ENCODE measurements around the gene NFIC. TPM values are rescaled to one million over a fixed set of nuclear protein-coding genes. Genes with fewer than 3 reads are reported as not detected.
"Not testable (repeated sequence)": the region's sequence is repeated elsewhere in the genome, so short reads cannot be mapped to it uniquely, and the experiment has no call there.

The NFIC gene
- total RNA-seq, 1 donor from 2014 or later = 178 TPM

- intact Hi-C loops (cut with DNase I) = no loop called here
- no peak for DNase-seq (ENCODE audit: low spot score)
- ATAC-seq = no peak
Observed at GRCh38 chr19:3405261-3405653, 38.9 kb downstream of the NFIC start.

GRCh38 chr19:3406571-3407111 is 40.3 kb downstream of the NFIC start:
- intact Hi-C loops (cut with DNase I) = no loop called here
- ATAC-seq (no peak), DNase-seq (ENCODE audit: low spot score) (no peak)

- DNase-seq (ENCODE audit: low spot score) (peak; percentile 73), ATAC-seq (peak; percentile 12)
- intact Hi-C loops (cut with DNase I) = no loop called here
Observed at GRCh38 chr19:3407556-3408516, 41.5 kb downstream of the NFIC start.

GRCh38 chr19:3408996-3409345 is 42.6 kb downstream of the NFIC start:
- ATAC-seq (no peak), DNase-seq (ENCODE audit: low spot score) (no peak)
- intact Hi-C loops (cut with DNase I) = no loop called here

GRCh38 chr19:3409346-3410064 is 43.1 kb downstream of the NFIC start:
- intact Hi-C loops (cut with DNase I) = no loop called here
- DNase-seq (ENCODE audit: low spot score) (peak; percentile 77), ATAC-seq (peak; percentile 5)

GRCh38 chr19:3411636-3412035 is 45.3 kb downstream of the NFIC start:
- ATAC-seq (no peak), DNase-seq (ENCODE audit: low spot score) (no peak)
- intact Hi-C loops (cut with DNase I) = no loop called here

- DNase-seq (ENCODE audit: low spot score) = no peak
- ATAC-seq = no peak
- intact Hi-C loops (cut with DNase I) = no loop called here
Observed at GRCh38 chr19:3412066-3412465, 45.7 kb downstream of the NFIC start.

GRCh38 chr19:3413796-3414327 is 47.5 kb downstream of the NFIC start:
- DNase-seq (ENCODE audit: low spot score) = no peak
- intact Hi-C loops (cut with DNase I) = no loop called here
- no peak for ATAC-seq

GRCh38 chr19:3415695-3416094 is 49.3 kb downstream of the NFIC start:
- DNase-seq (ENCODE audit: low spot score) = no peak
- no peak for ATAC-seq
- intact Hi-C loops (cut with DNase I) = no loop called here

- ATAC-seq = no peak
- no peak for DNase-seq (ENCODE audit: low spot score)
- intact Hi-C loops (cut with DNase I) = no loop called here
Observed at GRCh38 chr19:3420244-3420755, 53.9 kb downstream of the NFIC start.

- ATAC-seq (no peak), DNase-seq (ENCODE audit: low spot score) (no peak)
- intact Hi-C loops (cut with DNase I) = no loop called here
Observed at GRCh38 chr19:3420909-3421619, 54.7 kb downstream of the NFIC start.

- intact Hi-C loops (cut with DNase I); ATAC-seq: not testable (repeated sequence)
Observed at GRCh38 chr19:3421656-3422055, 55.3 kb downstream of the NFIC start.

GRCh38 chr19:3423183-3423829 is 56.9 kb downstream of the NFIC start:
- peak; percentile 25 for ATAC-seq
- no peak for DNase-seq (ENCODE audit: low spot score)
- intact Hi-C loops (cut with DNase I) = no loop called here

More at GRCh38 chr19:3421656-3422055, 55.3 kb downstream of the NFIC start:
- not testable (repeated sequence) for DNase-seq (ENCODE audit: low spot score)

- no peak for ATAC-seq
- intact Hi-C loops (cut with DNase I) = loop anchor here (5.0 kb wide), 1 partner anchor 94 kb away; no protein-coding TSS in a partner anchor
- no peak for DNase-seq (ENCODE audit: low spot score)
Observed at GRCh38 chr19:3426433-3426832, 60.0 kb downstream of the NFIC start.

GRCh38 chr19:3430366-3430680 is 63.9 kb downstream of the NFIC start:
- intact Hi-C loops (cut with DNase I); ATAC-seq; DNase-seq (ENCODE audit: low spot score): not testable (repeated sequence)

GRCh38 chr19:3431760-3432397 is 65.5 kb downstream of the NFIC start:
- ATAC-seq (no peak), DNase-seq (ENCODE audit: low spot score) (no peak)
- intact Hi-C loops (cut with DNase I) = no loop called here

- no peak for DNase-seq (ENCODE audit: low spot score)
- no peak for ATAC-seq
- intact Hi-C loops (cut with DNase I) = no loop called here
Observed at GRCh38 chr19:3433313-3433712, 66.9 kb downstream of the NFIC start.
